PC-9 (cell line): ENCODE results near the gene OSCP1.

Experiments
- CTCF ChIP-seq: fragments of 200-600 bp; sonication (generic); conservative IDR thresholded peaks from 2 replicates; pipeline ENCODE4 v1.6.1; 2017; ENCODE audit warnings: mixed run types, antibody characterized with exemption, mild to moderate bottlenecking, moderate library complexity
- EZH2 ChIP-seq: fragments of 200-600 bp; sonication (generic); IDR thresholded peaks from 2 replicates; pipeline ENCODE4 v1.8.0; 2017; ENCODE audit warnings: antibody characterized with exemption, low read depth

DNA sequence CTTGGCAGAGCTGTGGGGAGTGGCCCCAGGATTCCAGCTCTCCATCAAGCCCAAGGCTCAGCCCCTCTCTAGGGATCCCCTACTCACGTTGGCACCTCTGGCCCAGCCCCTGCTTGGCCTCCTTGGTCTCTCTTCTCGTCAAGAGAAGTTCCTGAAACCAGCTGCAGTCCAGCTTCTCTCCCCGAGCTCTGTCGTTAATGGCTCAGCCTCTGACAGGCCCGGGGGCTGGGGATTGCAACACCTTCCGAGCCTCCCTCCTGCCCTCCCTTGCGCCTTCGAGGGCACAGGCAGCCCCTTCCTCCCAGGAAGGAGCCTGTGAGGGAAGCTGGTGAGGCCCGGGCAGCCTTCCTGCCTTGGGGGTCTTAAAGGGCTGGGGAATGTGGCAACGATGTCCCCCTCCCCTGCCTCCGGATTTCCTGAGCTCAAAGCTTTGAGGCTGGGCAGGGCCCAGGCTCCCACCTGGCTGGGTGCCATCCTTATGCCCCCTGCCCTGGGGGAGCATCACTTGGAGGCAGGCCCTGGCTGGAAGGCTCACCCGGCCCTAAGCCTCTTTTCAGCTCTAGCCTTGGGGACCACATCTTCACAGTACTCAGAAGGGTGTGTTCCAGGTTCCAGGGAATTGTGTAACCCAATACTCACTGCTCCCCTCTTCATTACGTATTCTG is 32.6 kb upstream of the OSCP1 start, which contains the start of gene CSF3R:
- TF ChIP-seq CTCF (no peak), EZH2 (no peak)
